Liver (tissue), 3 donors: Measurements from ENCODE around the gene SCAMP4.

Source experiments
- CTCF ChIP-seq: fragments of 150-350 bp; IDR thresholded peaks from 2 replicates; pipeline ENCODE4 v1.5.1; 2017; ENCODE audit warnings: improper control_type of control experiment, low read depth, low read length; ENCODE audit not compliant: missing input control
- MAX ChIP-seq: IDR thresholded peaks from 2 replicates; pipeline ENCODE4 v1.6.1; 2016; ENCODE audit warnings: antibody characterized with exemption
- TAF1 ChIP-seq: conservative IDR thresholded peaks from 2 replicates; pipeline ENCODE4 v1.6.1; 2016; ENCODE audit warnings: antibody characterized with exemption, mild to moderate bottlenecking
- donor health status: healthy.
- donor health status: healthy.

- TF ChIP-seq CTCF (no peak), MAX (no peak), TAF1 (no peak)
Measured at GRCh38 chr19:1969176-1970002, 64.2 kb downstream of the SCAMP4 start.
